H1 (cell line): Measurements from ENCODE around the gene GDPD4. TPM values are rescaled to one million over a fixed set of nuclear protein-coding genes. Genes with fewer than 3 reads are reported as not detected.
A peak's percentile ranks its signal among the peaks of the same experiment; 100 is the strongest.

ENCODE experiments used
- CTCF ChIA-PET: fragments of 300-600 bp; sonication (Branson Sonifier 250); formaldehyde crosslinking; loops from one replicate; lab custom pipeline; 2021; ENCODE audit not compliant: partially characterized antibody; lab: Charles Lee
- POLR2A ChIA-PET: fragments of 300-600 bp; sonication (Branson Sonifier 250); formaldehyde crosslinking; loops from one replicate; lab custom pipeline; 2021; ENCODE audit warnings: inconsistent platforms; ENCODE audit not compliant: partially characterized antibody; lab: Charles Lee
- DNase-seq, 2 experiments: peaks; one replicate each; pipeline versions ENCODE4 v3.0.0 to v3.0.0-alpha.2; 2010 to 2022; ENCODE audit warnings: low spot score in 2 of 2, low read depth in 1 of 2, mixed read lengths in 1 of 2
- FAIRE-seq: peaks from 2 replicates; lab custom pipeline; 2011; peaks lifted over from hg19 to GRCh38; lab: Jason Lieb, UNC
- H2AFZ ChIP-seq: 2 replicates; pipeline ENCODE4 v1.8.1; 2012; ENCODE audit warnings: low read length, inconsistent platforms
- H2AK5ac ChIP-seq: 2 replicates; pipeline ENCODE4 v1.6.1; 2013; ENCODE audit warnings: low read depth, low read length
- H2BK120ac ChIP-seq: replicated peaks from 2 replicates; pipeline ENCODE3; 2013; ENCODE audit warnings: low read depth, low read length, inconsistent platforms
- H2BK12ac ChIP-seq: 2 replicates; pipeline ENCODE4 v1.6.1; 2013; ENCODE audit warnings: low read depth, low read length
- H2BK15ac ChIP-seq: 2 replicates; pipeline ENCODE4 v1.6.1; 2013; ENCODE audit warnings: low read length
- H2BK20ac ChIP-seq: 2 replicates; pipeline ENCODE4 v1.6.1; 2013; ENCODE audit warnings: low read length
- H2BK5ac ChIP-seq: 2 replicates; pipeline ENCODE4 v1.6.1; 2013; ENCODE audit warnings: low read depth, low read length
- H3K14ac ChIP-seq: 2 replicates; pipeline ENCODE4 v1.6.1; 2013; ENCODE audit warnings: inconsistent platforms; ENCODE audit not compliant: insufficient read length
- H3K18ac ChIP-seq: 2 replicates; pipeline ENCODE4 v1.6.1; 2013; ENCODE audit warnings: low read length; ENCODE audit errors: extremely low read depth
- H3K23ac ChIP-seq: 2 replicates; pipeline ENCODE4 v1.6.1; 2013; ENCODE audit warnings: inconsistent platforms; ENCODE audit not compliant: insufficient read length
- H3K23me2 ChIP-seq: 2 replicates; pipeline ENCODE4 v1.6.1; 2013; ENCODE audit warnings: low read depth, low read length
- H3K27ac ChIP-seq: 2 replicates; pipeline ENCODE4 v1.6.1; 2011; ENCODE audit warnings: low read depth, low read length, inconsistent platforms
- H3K27me3 ChIP-seq, 4 experiments: replicated peaks in 1 of 4; 1 replicate in 1 of 4; 2 replicates in 3 of 4; pipeline versions ENCODE4 v1.6.1 to v1.8.1; 2011 to 2013; ENCODE audit warnings: low read length in 3 of 4, mild to moderate bottlenecking in 3 of 4, inconsistent platforms in 2 of 4, mixed read lengths in 2 of 4, moderate library complexity in 1 of 4; ENCODE audit not compliant: control insufficient read depth in 3 of 4, insufficient read depth in 3 of 4; ENCODE audit errors: extremely low read depth in 1 of 4
- H3K36me3 ChIP-seq, 4 experiments: 2 replicates each; pipeline versions ENCODE4 v1.6.1 to v1.8.1; 2011 to 2013; ENCODE audit warnings: mild to moderate bottlenecking in 4 of 4, low read length in 3 of 4, moderate library complexity in 2 of 4, control low read depth in 1 of 4, inconsistent platforms in 1 of 4; ENCODE audit not compliant: insufficient read depth in 4 of 4, control insufficient read depth in 2 of 4
- H3K4ac ChIP-seq: replicated peaks from 2 replicates; pipeline ENCODE3; 2013; ENCODE audit warnings: low read length, low read depth, mixed read lengths, inconsistent platforms; ENCODE audit not compliant: insufficient read length
- H3K4me1 ChIP-seq, 4 experiments: replicated peaks in 1 of 4; 1 replicate in 1 of 4; 2 replicates in 3 of 4; pipeline versions ENCODE4 v1.6.1 to v1.8.1; 2011 to 2013; ENCODE audit warnings: low read length in 3 of 4, inconsistent platforms in 2 of 4, mixed read lengths in 1 of 4; ENCODE audit not compliant: insufficient read depth in 4 of 4, control insufficient read depth in 3 of 4
- H3K4me2 ChIP-seq, 2 experiments: 2 replicates each; pipeline versions ENCODE4 v1.6.1 to v1.8.1; 2011 to 2013; ENCODE audit warnings: low read depth in 2 of 2, low read length in 2 of 2, control low read depth in 1 of 2, inconsistent platforms in 1 of 2, mild to moderate bottlenecking in 1 of 2; ENCODE audit not compliant: insufficient read depth in 1 of 2
- H3K4me3 ChIP-seq, 4 experiments: fragments of 200-600, 300-600 bp in 1 of 4; sonication (generic), shearing (Covaris generic), sonication (Bioruptor Twin) in 1 of 4; 2 replicates each; pipeline versions ENCODE4 v1.5.1 to v1.8.1; 2011 to 2016; ENCODE audit warnings: low read length in 4 of 4, low read depth in 3 of 4, control low read depth in 2 of 4, inconsistent platforms in 2 of 4, mild to moderate bottlenecking in 2 of 4, mixed read lengths in 1 of 4, moderate library complexity in 1 of 4; ENCODE audit not compliant: insufficient read depth in 2 of 4; ENCODE audit errors: extremely low read depth in 1 of 4
- H3K56ac ChIP-seq: replicated peaks from 2 replicates; pipeline ENCODE3; 2013; ENCODE audit warnings: low read depth, mild to moderate bottlenecking, mixed read lengths, low read length, inconsistent platforms; ENCODE audit not compliant: insufficient read length
- H3K79me1 ChIP-seq: 2 replicates; pipeline ENCODE4 v1.6.1; 2013; ENCODE audit warnings: low read depth, low read length, control low read depth
- H3K79me2 ChIP-seq, 2 experiments: 2 replicates each; pipeline versions ENCODE4 v1.6.1 to v1.8.1; 2012 to 2013; ENCODE audit warnings: low read length in 2 of 2, mild to moderate bottlenecking in 2 of 2, inconsistent platforms in 1 of 2; ENCODE audit not compliant: insufficient read depth in 2 of 2, control insufficient read depth in 1 of 2
- H3K9ac ChIP-seq, 4 experiments: replicated peaks in 1 of 4; 1 replicate in 1 of 4; 2 replicates in 3 of 4; pipeline versions ENCODE4 v1.6.1 to v1.8.1; 2011 to 2013; ENCODE audit warnings: low read depth in 3 of 4, low read length in 3 of 4, control low read depth in 2 of 4, mild to moderate bottlenecking in 2 of 4, moderate library complexity in 2 of 4, inconsistent platforms in 1 of 4; ENCODE audit errors: extremely low read depth in 1 of 4
- H3K9me3 ChIP-seq, 2 experiments: 2 replicates each; pipeline versions ENCODE4 v1.6.1 to v1.8.1; 2012 to 2013; ENCODE audit warnings: mild to moderate bottlenecking in 2 of 2, moderate library complexity in 2 of 2, control low read depth in 1 of 2, inconsistent platforms in 1 of 2, low read depth in 1 of 2, low read length in 1 of 2, mixed read lengths in 1 of 2; ENCODE audit not compliant: insufficient read depth in 2 of 2
- H4K20me1 ChIP-seq, 2 experiments: replicated peaks in 1 of 2; 2 replicates each; pipeline versions ENCODE3 to v1.8.1; 2011 to 2013; ENCODE audit warnings: inconsistent platforms in 2 of 2, low read length in 2 of 2, mild to moderate bottlenecking in 1 of 2; ENCODE audit not compliant: insufficient read depth in 2 of 2, control insufficient read depth in 1 of 2
- H4K5ac ChIP-seq: 2 replicates; pipeline ENCODE4 v1.6.1; 2013; ENCODE audit warnings: low read length, low read depth, mixed read lengths, inconsistent platforms; ENCODE audit not compliant: insufficient read length
- H4K8ac ChIP-seq: 2 replicates; pipeline ENCODE4 v1.8.0; 2013; ENCODE audit warnings: mild to moderate bottlenecking, moderate library complexity, low read length, inconsistent platforms; ENCODE audit not compliant: insufficient read depth; ENCODE audit errors: extremely low read depth
- H4K91ac ChIP-seq: replicated peaks from 2 replicates; pipeline ENCODE3; 2013; ENCODE audit warnings: low read length, mixed read lengths, inconsistent platforms; ENCODE audit not compliant: insufficient read length
- ASH2L ChIP-seq: fragments of 200-600, 300-600 bp; sonication (generic); IDR thresholded peaks from one replicate; pipeline ENCODE4 v1.7.1; 2017; ENCODE audit warnings: low read length
- EGR1 ChIP-seq: IDR thresholded peaks from 2 replicates; pipeline ENCODE4 v1.6.1; 2011; ENCODE audit warnings: low read depth, low read length, borderline replicate concordance
- POLR2AphosphoS5 ChIP-seq: IDR thresholded peaks from 2 replicates; pipeline ENCODE4 v1.6.1; 2011; ENCODE audit warnings: low read depth, low read length
- WGBS, 2 experiments: shearing (Covaris generic) in 1 of 2; methylation state at CpG; one replicate each; pipeline versions ENCODE4 v1.1.6 to v1.1.7; 2013 to 2015; ENCODE audit warnings: low lambda C conversion rate in 2 of 2, mixed read lengths in 2 of 2, inconsistent platforms in 1 of 2, low coverage in 1 of 2, missing lambda C conversion rate in 1 of 2; ENCODE audit not compliant: insufficient replicate concordance in 2 of 2, insufficient coverage in 1 of 2, insufficient read length in 1 of 2; ENCODE audit errors: extremely low coverage in 1 of 2, missing lambda C conversion rate in 1 of 2; 5-methylcytosine and 5-hydroxymethylcytosine counted together
- polyA plus RNA-seq, 7 experiments: library from polyadenylated mRNA; depleted of rRNA in 3 of 7; stranded (reverse) in 5 of 7; unstranded in 2 of 7; fragments of >200 nt in 5 of 7; fragments of 200-250 nt in 2 of 7; gene quantifications; 1 replicate in 5 of 7; 2 replicates in 1 of 7; 4 replicates in 1 of 7; pipeline versions ENCODE4 v1.2.1 to v1.2.3, GENCODE V29; 2011 to 2013; ENCODE audit warnings: missing spikeins in 2 of 7, mixed read lengths in 2 of 7
- total RNA-seq: library from RNA; stranded (reverse); fragmentation: NEBNext Ultra II Directional; extraction: Animal tissue kit (Norgen Biotek cat#: 25700); gene quantifications from 2 replicates; pipeline ENCODE4 v1.2.1, GENCODE V29; 2021

Gene GDPD4
- total and polyA plus RNA-seq, 2 of the 8 experiments (the other 6 are each of a cell fraction or from before 2014, with no cell fraction given): not detected

GRCh38 chr11:77211594-77212251, 89.8 kb downstream of the GDPD4 start:
- no peaks in the 10 kb centered on the region for H3K9me3 ChIP-seq
- no peak overlapping the region for H2BK20ac ChIP-seq
- TF ChIP-seq ASH2L (no peak), EGR1 (no peak), POLR2AphosphoS5 (no peak)
- no peak overlapping the region for H3K4me3 ChIP-seq
- no peak overlapping the region for H2BK15ac ChIP-seq
- no peak overlapping the region for H4K5ac ChIP-seq
- no peaks in the 10 kb centered on the region for H3K23me2 ChIP-seq
- no peak overlapping the region for H3K4ac ChIP-seq
- POLR2A ChIA-PET: no interaction called here
- H3K56ac ChIP-seq: no peak overlapping the region
- no peak overlapping the region for H3K4me2 ChIP-seq
- no peaks in the 10 kb centered on the region for H3K27me3 ChIP-seq
- CTCF ChIA-PET: interaction anchor here (0.6 to 2.6 kb wide), 10 partner anchors 10 to 657 kb away, joined by 3 to 14 read pairs (median 4); no protein-coding TSS in a partner anchor
- H3K18ac ChIP-seq: no peak overlapping the region
- 0 out of 2 replicates have a peak overlapping the region, but pooled peaks have one; percentile 3 for H2BK12ac ChIP-seq
- FAIRE-seq: no peak
- no peak overlapping the region for H2AK5ac ChIP-seq
- H3K9ac ChIP-seq: no peak overlapping the region
- H4K91ac ChIP-seq: no peak overlapping the region
- no peak overlapping the region for H2AFZ ChIP-seq
- no peak overlapping the region for H2BK5ac ChIP-seq
- H3K14ac ChIP-seq: no peak overlapping the region
- 86% methylated on average over 11 of the region's 11 CpGs; no CpG with 5 or more reads in 1 of the 2 experiments for WGBS, 2 experiments
- no peaks in the 10 kb centered on the region for H3K36me3 ChIP-seq
- H2BK120ac ChIP-seq: no peak overlapping the region
- H3K79me1 ChIP-seq: no peaks in the 10 kb centered on the region
- no peaks in the 10 kb centered on the region for H3K4me1 ChIP-seq
- no peak overlapping the region for H3K27ac ChIP-seq
- no peak for DNase-seq
- no peaks in the 10 kb centered on the region for H3K79me2 ChIP-seq
- H4K8ac ChIP-seq: no peak overlapping the region
- no peaks in the 10 kb centered on the region for H4K20me1 ChIP-seq
- no peak overlapping the region for H3K23ac ChIP-seq
